Ovary (tissue), 9 donors: ENCODE results near the gene RIC8B. TPM values are rescaled to one million over a fixed set of nuclear protein-coding genes. Genes with fewer than 3 reads are reported as not detected.

Experiments used
- DNase-seq, 5 donors: peaks; one replicate each; pipeline ENCODE4 v3.0.0-alpha.2; 2019 to 2020
- H3K27ac ChIP-seq, 2 donors: fragments of 200-600 bp; one replicate each; pipeline versions ENCODE4 v1.5.1 to v1.8.0; 2019 to 2022
- H3K27me3 ChIP-seq: fragments of 200-600 bp; one replicate; pipeline ENCODE4 v1.8.0; 2022
- H3K36me3 ChIP-seq: fragments of 200-600 bp; sonication (generic); one replicate; pipeline ENCODE4 v1.5.1; 2019
- H3K4me1 ChIP-seq: one replicate; pipeline ENCODE4 v1.8.1; 2013; ENCODE audit warnings: mild to moderate bottlenecking, moderate library complexity; ENCODE audit not compliant: insufficient read depth
- H3K4me3 ChIP-seq: fragments of 200-600 bp; sonication (generic); one replicate; pipeline ENCODE4 v1.5.1; 2017
- H3K9me3 ChIP-seq, 2 donors: fragments of 200-600 bp in 1 of 2; sonication (generic) in 1 of 2; one replicate each; pipeline versions ENCODE4 v1.5.1 to v1.8.1; 2013 to 2019; ENCODE audit warnings: mild to moderate bottlenecking in 1 of 2, moderate library complexity in 1 of 2
- EP300 ChIP-seq: sonication (generic); formaldehyde crosslinking; IDR thresholded peaks from one replicate; pipeline ENCODE4 v1.6.1; 2017; ENCODE audit warnings: antibody characterized with exemption
- POLR2A ChIP-seq: fragments of 450-650 bp; IDR thresholded peaks from one replicate; pipeline ENCODE4 v1.6.1; 2017; ENCODE audit warnings: antibody characterized with exemption, mild to moderate bottlenecking, moderate library complexity
- WGBS, 3 donors: extraction: QIAGEN DNeasy Blood & Tissue Kit in 1 of 3; methylation state at CpG; one replicate each; pipeline versions ENCODE4 v1.1.5 to v1.1.7; 2013 to 2017; 5-methylcytosine and 5-hydroxymethylcytosine counted together
- intact Hi-C, 4 donors: fragments of 100-400 bp; cut with DNase I; formaldehyde crosslinking; loops; one replicate each; pipeline versions ENCODE4 v1.11.0 to v1.15.1; 2022 to 2023
- polyA plus RNA-seq, 2 donors: library from polyadenylated mRNA; stranded (reverse); fragments of 200-250 nt in 1 of 2; fragments of 350-450 nt in 1 of 2; fragmentation: Illumina TruSeq in 1 of 2; extraction: RNeasy Lipid Tissue Mini Kit (QIAGEN cat#74804) in 1 of 2; gene quantifications; one replicate each; pipeline ENCODE4 v1.2.3, GENCODE V29; 2013 to 2014
- total RNA-seq, 7 donors: library from RNA; depleted of rRNA in 2 of 7; stranded (reverse); fragments of >200 nt in 2 of 7; fragmentation: NEBNext Ultra II Directional in 3 of 7; extraction: Animal tissue kit (Norgen Biotek cat#: 25700) in 3 of 7; gene quantifications; one replicate each; pipeline versions ENCODE4 v1.1.0 to v1.2.4, GENCODE V29; 2016 to 2023
- TF ChIP-seq, protein P1 (sequence below), 3 donors: fragments of 450-650 bp in 2 of 3; fragments of 200-600 bp in 1 of 3; IDR thresholded peaks; one replicate each; pipeline versions ENCODE4 v1.5.1 to v1.8.0; 2016 to 2022; ENCODE audit warnings: antibody characterized with exemption in 3 of 3, mild to moderate bottlenecking in 1 of 3
- donor health status: DM: no; HTN: no; CAD: no; lungs with moderate emphysema.
- donor health status: DM: no; HTN: no; CAD: no.
- donor health status: Bipolar disorder and iron deficiency.
- donor health status: DM: yes; HTN: yes; CAD: no.
- donor health status: DM: no; HTN: no; CAD: no.
- donor health status: DM: yes; HTN: yes; CAD: no.

The RIC8B gene
- total and polyA plus RNA-seq, 9 donors = 6.9 to 26.7 (median 16.3) TPM

GRCh38 chr12:106885541-106886249, 111.2 kb downstream of the RIC8B start:
- Histone ChIP-seq H3K4me1 (no peaks in the 10 kb centered on the region), H3K4me3 (no peak overlapping the region), H3K9me3 (no peaks in the 10 kb centered on the region), H3K36me3 (no peaks in the 10 kb centered on the region), H3K27me3 (no peaks in the 10 kb centered on the region), H3K27ac (no peak overlapping the region)
- intact Hi-C loops = no loop called here
- no peak for DNase-seq
- TF ChIP-seq, protein P1, sequence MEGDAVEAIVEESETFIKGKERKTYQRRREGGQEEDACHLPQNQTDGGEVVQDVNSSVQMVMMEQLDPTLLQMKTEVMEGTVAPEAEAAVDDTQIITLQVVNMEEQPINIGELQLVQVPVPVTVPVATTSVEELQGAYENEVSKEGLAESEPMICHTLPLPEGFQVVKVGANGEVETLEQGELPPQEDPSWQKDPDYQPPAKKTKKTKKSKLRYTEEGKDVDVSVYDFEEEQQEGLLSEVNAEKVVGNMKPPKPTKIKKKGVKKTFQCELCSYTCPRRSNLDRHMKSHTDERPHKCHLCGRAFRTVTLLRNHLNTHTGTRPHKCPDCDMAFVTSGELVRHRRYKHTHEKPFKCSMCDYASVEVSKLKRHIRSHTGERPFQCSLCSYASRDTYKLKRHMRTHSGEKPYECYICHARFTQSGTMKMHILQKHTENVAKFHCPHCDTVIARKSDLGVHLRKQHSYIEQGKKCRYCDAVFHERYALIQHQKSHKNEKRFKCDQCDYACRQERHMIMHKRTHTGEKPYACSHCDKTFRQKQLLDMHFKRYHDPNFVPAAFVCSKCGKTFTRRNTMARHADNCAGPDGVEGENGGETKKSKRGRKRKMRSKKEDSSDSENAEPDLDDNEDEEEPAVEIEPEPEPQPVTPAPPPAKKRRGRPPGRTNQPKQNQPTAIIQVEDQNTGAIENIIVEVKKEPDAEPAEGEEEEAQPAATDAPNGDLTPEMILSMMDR (IDR thresholded peaks at IDR 0.05) = no peak
- TF ChIP-seq EP300 (no peak), POLR2A (no peak)
- 91 to 95% (median 95%) methylated on average over 4 of the region's 4 CpGs for WGBS, 3 donors

GRCh38 chr12:106886932-106887331, 112.5 kb downstream of the RIC8B start:
- H3K27me3 ChIP-seq = no peaks in the 10 kb centered on the region
- no peak overlapping the region for H3K27ac ChIP-seq
- intact Hi-C loops = no loop called here
- H3K36me3 ChIP-seq = no peaks in the 10 kb centered on the region
- TF ChIP-seq POLR2A = no peak
- TF ChIP-seq, protein P1 (IDR thresholded peaks at IDR 0.05) = no peak
- no peak for TF ChIP-seq EP300
- H3K4me3 ChIP-seq = no peak overlapping the region
- H3K9me3 ChIP-seq = no peaks in the 10 kb centered on the region
- H3K4me1 ChIP-seq = no peaks in the 10 kb centered on the region
- no peak for DNase-seq
- WGBS, 3 donors = 71 to 90% (median 87%) methylated on average over 2 of the region's 2 CpGs

DNA sequence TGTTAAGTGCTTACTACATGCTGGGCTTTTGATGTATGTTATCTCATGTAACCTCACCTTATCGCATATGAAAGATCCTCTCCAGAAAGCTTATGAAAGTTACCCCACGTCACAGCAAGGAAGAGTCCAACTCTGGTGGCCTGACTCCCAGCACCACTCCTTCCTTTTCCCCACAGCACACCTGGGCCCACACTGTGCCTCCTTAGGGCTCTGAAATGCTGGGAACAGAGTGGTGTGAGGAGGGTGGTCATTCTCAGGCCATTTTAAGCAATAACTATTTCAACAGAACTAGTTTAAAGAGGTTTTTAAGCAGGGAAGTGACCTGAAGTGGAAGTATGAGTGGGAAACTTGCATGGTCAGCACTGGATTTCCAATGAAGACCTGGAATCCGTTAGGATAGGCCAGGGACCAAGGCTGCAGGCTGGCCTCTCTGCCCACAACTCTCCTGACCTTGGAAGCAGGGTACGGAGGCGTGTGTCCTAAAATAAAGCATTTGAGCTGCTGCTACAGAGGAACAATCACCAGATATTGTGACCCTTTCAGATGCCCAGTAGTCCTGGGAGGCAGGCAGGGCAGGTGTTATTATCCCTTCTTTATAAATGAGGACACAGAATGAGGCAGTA, 114.0 kb downstream of the RIC8B start:
- Histone ChIP-seq H3K4me1 (no peaks in the 10 kb centered on the region), H3K27me3 (no peaks in the 10 kb centered on the region), H3K4me3 (no peak overlapping the region), H3K9me3 (no peaks in the 10 kb centered on the region), H3K36me3 (no peaks in the 10 kb centered on the region), H3K27ac (no peak overlapping the region)
- TF ChIP-seq, protein P1 (IDR thresholded peaks at IDR 0.05) = no peak
- TF ChIP-seq EP300 = no peak
- DNase-seq = no peak
- 69 to 82% (median 75%) methylated on average over 5 of the region's 5 CpGs for WGBS, 3 donors
- intact Hi-C loops = no loop called here

DNA sequence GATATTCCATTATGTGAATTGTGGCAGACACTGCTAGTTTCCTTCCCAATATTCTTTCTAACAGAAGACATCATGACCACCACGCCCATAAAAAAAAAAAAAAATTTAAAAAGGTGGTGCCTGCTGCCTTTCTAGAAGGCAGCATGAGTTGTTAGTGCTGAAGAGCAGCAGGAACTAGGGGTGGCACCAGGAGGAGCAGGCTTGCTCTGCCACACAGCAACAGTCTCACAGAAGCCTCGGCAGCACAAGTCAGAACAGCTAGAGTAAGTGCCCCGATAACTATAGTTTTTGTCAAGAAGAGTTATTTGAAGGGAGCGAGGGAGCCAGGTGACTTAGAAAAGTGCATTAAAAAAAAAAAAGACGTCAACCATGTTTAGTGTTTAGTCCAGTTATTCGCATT, 114.8 kb downstream of the RIC8B start:
- H3K27ac ChIP-seq = no peak overlapping the region
- H3K9me3 ChIP-seq = no peaks in the 10 kb centered on the region
- intact Hi-C loops = no loop called here
- H3K36me3 ChIP-seq = no peaks in the 10 kb centered on the region
- no peaks in the 10 kb centered on the region for H3K4me1 ChIP-seq
- TF ChIP-seq EP300 = no peak
- TF ChIP-seq POLR2A = no peak
- TF ChIP-seq, protein P1 (IDR thresholded peaks at IDR 0.05) = no peak
- 85 to 89% (median 86%) methylated on average over 6 of the region's 6 CpGs for WGBS, 3 donors
- no peak for DNase-seq
- H3K27me3 ChIP-seq = no peaks in the 10 kb centered on the region
- H3K4me3 ChIP-seq = no peak overlapping the region
